Eye (tissue), 1 donor: ENCODE results near the gene OR10A3.

Source experiments
- DNase-seq: peaks from one replicate; pipeline ENCODE4 v3.0.0-alpha.2; 2015

Gene OR10A3

DNA sequence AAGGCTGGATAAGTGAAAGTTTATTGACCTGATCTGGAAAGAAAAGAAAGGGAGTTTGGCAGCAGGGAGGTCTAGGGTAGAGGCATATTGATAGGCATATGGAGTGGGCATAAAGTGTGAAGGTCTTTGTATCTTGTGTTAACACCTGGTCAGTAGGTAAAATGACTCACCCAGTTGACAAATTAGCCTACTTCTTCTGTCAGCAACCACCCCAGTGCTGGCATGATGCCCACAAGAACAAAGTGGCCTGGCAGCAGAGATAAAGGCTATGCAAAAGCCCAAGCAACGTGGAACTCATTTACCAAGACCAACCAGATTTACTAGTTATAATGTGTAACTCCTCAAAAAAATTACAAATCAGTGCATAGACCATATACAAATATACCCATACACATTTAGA, 4.9 kb downstream of the OR10A3 start:
- no peak for DNase-seq

DNA sequence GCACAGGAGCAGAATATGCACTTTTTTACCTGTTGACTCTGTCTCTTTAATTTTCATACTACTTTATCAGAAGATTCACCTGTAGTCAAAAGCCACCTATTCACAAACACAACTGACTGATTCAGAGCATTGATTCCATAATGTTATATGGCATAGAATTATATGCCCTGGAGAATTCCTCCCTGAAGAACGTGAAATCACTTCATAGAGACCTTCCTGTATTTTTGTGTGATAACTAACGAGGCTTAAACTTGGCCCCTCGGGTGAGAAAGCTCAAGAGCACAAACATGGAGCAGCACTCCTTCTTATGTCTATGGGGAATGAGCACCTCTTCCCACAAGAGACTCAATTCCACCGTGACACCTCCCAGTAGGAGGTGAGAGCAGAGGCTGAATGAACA, 10.3 kb downstream of the OR10A3 start, which contains the start of gene OR10A6:
Gene OR10A6, minus strand, starts transcription at position 101 of the 400 bp plus-strand sequence. CDS start 2,606 bp downstream, outside the sequence.
- no peak for DNase-seq

DNA sequence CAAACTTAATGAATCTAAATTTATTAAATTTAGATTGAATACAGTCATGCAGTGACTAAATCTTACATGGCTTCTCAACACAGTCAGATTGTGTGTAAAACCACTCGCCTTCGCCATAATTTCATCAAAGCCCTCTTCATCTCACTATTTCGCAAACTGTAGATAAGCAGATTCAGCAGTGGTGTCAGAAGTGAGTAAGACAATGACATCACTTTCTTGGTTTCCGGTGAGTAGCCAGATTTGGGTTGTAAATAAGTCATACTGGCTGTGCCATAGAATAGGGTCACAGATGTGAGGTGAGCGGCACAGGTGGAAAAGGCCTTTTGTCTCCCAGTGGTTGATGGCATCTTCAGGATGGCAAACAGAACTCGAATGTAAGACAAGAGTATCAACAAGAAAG, 13.9 kb downstream of the OR10A3 start:
- DNase-seq: no peak

DNA sequence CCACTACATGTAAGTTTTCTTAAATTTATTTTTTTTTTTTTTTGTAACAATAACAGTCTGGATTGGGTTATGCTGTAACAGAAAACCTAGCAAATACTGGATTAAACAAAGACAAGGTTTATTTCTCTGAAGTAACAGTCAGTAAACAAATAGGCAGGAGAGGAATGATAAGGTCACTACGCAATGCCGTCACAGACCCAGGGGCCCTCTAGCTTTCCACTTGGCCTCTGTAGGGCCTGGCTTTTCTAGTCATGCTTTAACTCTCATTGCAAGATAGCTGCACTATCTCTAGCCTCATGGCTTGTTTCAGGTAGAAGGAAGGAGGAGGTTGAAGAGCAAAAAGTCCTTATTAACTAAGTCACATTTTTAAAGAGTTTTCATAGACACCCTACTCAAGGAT, 17.0 kb downstream of the OR10A3 start:
- no peak for DNase-seq

DNA sequence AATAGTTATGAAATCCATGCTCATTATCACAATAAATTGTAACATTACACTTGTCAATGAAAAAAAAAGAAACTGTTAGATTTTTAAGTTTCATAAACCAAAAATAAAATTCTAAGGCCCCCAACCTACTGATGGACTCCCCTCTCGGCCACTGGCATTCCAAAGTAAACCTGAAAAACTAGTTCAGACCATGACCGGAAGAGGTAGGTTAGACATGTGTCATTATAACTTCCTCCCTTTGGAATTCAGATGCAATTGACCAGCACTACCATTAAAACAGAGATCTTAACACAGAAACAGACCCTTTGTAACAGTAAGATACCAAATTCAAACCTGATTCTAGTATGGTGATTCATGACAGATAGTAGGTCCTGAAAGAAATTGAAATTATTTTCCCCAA, 23.4 kb downstream of the OR10A3 start:
- DNase-seq: no peak

DNA sequence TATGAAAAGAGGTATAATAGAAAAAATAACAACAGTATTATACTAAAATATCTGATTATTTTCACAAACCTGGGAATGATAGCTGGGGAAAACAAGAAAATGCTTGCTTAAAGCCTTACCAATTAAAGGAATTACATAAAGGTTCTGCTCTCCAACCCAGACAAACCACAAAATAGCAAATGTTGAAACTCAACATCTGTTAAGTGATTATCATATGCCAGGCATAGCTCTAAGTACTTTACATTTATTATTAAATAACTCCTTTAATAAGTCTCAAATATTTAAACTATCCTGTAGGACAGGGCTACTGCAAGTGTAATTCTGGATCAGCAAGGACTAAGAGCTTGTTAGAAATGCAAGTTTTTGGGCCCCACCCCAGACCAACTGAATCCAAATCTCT, 30.5 kb downstream of the OR10A3 start:
- no peak for DNase-seq

DNA sequence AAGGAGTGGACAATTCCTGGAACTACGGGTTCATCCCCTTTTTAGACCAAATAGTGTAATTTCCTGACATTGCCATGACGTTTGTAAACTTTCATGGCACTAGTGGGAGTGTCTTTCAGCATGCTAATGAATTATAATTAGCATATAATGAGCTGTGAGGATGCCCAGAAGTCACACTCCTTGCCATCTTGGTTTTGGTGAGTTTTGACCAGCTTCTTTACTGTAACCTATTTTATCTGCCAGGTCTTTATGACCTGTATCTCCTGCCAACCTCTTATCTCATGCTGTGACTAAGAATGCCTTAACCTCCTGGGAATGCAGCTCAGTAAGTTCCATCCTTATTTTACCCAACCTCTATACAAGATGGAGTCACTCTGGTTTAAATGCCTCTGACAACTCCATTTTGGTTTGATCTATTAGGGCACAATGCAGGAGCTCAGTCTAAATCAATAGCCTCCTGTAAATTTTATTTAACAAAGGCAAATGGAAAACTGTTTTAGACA, 31.2 kb downstream of the OR10A3 start:
- DNase-seq: no peak

DNA sequence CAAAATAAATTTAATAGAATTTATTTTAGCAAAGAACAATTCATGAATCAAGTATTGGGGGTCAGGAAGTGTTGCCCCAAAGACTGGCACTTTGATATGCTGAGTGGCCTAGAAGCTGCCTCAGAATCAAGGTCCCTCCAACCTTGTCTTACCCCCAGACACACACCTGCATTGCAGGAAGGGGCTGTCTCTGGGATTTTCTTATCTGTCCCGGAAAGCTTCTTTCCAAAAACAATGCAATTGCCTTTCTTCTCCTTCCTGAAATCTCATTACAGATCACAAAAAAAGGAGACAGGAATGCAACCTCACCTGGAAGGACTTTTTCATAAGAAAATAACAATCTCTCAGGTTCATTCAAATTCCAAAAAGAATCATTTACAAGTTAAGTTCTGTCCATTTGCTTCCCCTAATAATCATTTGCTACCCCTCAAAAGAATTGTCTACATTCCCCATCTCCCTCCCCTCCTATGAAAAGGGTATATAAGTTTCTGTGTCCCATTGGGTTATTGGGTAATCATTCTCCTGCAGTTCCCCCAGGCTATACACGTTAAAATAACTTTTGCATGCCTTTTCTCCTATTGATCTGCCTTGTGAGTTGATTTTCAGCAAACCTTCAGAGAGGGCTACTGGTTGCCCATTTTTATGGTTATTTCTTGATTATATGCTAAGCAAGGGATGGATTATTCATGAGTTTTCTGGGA, 31.8 kb downstream of the OR10A3 start:
- DNase-seq: no peak

DNA sequence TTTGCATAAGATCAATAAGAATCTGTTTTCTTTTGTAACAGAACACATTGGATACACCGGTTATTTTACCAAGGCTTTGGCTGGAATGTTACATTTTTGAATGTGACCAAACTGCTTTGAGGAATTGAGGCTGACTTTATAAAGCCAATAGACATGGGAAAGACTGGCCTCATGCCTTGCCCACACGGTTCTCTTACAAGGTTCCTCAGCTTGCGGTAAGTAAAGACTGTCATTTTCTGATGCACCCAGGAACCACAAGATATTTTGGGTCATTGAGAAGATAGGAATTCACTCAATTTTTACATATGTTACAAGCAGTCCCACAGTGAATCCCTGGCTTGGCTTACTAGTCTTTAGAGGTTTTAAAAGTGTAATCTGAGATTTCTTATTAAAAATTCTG, 34.4 kb downstream of the OR10A3 start:
- no peak for DNase-seq

DNA sequence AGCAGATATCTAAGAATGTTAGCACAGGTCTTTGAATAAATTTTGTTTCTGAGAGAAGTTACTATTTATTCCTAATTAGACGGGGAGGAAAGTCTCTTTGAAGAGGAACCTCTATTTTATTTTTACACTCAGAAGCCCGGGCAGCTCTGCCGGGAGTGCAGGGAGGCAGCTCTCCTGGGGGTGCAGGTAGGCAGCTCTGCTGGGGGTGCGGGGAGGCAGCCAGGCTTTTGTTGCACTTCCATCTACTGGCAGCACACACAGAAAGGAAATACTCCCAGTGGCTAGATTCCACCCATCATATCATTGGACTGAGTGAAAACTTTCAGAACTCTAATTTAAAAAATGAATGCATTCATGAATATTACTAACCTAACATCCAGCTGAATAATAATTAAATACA, 35.0 kb downstream of the OR10A3 start:
- DNase-seq: no peak

DNA sequence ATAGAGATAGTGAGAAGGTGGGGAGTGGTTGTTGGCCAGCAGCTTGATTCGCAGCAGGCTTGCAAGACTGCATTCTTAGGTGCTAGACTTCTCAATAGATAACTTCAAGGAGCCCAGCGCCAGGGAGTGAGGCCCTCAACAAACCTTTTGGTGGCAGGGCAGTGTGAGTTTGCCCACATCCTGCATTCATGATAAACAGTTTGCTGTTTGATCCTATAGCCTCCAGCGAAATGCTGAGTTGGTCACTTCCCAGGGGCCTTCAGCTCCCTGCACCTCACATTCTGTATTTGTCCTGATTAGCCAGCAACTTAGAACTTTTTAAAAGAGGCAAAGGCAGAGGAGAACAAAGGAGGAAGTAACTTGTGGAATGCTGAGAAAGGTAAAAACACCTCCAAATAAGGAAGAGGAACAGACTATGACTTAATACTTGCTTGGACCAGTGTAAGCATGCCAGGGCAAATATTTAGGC, 35.5 kb downstream of the OR10A3 start:
- no peak for DNase-seq

DNA sequence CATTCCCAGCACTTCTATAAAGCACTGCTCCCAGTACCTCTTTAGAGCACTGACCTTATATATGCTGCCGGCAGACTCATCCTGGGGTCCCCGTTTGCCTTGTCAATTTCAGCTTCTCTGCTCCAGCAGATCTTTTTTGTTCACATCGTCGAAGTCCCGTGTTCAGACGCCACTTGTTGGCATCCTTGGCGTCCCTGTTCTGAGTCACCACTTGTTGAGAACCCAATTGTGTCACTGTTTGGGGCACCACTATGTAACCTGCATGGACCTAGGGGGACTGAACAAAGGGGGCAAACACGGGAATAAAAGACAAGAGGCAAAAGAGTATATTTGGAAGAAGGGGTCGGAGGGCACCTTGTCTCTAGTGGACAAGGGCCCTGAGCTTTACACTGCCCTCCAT, 36.0 kb downstream of the OR10A3 start:
- no peak for DNase-seq

DNA sequence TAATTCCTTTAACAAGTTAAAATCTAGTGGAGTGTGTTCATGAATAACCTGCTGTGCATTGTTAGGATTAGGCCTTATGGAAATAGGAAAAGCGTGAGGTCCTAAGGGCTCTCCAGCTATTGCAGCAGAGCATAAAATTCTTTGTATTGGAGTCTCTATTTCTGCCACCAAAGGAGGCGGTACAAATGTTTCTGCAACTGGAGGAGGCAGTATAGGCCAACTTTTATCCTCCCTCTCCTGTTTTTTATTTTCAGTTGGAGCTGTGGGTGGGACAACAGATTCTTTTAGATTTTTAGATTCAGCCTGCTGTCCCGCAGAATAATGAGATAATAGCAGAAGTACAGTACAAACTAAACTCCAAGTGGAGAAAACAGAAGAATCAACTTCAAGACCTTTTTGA, 36.6 kb downstream of the OR10A3 start:
- DNase-seq: peak; percentile 38

DNA sequence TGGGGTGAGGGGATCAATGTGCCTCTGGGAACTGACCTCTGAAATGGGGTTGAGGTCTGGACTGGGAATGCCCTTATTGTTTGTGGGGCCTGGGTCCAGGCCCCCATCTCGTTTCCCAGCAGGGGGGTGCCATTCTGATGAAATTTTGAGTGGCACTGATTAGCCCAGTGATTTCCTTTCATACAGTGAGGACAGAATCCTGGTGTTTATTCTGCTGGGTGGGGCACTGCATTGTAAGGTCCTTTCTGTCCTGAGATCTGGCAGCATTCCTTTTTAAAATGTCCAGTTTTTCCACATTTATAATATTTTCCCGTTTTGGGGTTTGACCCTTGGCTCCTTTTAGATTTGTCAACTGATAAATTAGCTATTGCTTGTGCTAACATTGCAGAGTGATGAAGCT, 37.6 kb downstream of the OR10A3 start:
- DNase-seq: no peak

DNA sequence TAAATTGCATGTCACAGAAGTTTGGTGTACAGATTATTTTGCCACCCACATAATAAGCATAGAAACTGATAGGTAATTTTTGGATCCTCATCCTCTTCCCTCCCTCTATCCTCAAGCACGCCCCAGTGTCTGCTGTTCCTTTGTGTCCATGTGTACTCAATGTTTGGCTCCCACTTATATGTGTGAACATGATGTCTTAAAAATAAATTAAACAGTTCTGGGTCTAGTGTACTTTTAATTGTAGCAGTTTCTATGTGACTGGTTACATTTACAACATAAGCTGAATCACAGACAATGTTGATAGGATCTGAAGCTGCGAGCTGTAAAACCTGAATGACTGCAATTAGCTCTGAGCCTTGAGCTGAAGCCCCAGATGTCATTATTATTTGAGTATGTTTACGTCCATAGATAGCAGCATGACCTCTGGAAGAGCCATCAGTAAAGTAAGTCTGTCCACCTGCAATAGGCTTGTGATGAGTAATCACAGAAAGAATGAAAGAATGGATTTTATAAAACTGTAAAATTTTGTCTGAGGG, 40.1 kb downstream of the OR10A3 start:
- no peak for DNase-seq

DNA sequence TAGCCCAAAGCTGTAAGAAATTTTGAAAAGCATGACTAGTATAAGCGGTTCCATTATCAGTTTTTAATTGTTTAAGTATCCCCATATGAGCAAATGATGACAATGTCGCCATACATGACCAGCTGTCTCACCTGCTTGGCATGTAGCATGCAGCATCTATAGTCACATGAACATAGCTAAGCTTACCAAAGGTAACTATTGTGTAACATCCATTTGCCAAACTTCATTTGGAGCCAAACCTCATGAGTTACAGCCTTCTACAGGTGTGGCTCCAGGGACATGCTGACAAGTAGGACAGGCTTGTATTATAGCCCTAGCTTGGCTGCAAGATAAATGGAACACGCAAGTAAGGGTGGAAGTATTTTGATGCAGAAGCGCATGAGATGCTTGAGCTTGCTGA, 40.8 kb downstream of the OR10A3 start:
- no peak for DNase-seq

DNA sequence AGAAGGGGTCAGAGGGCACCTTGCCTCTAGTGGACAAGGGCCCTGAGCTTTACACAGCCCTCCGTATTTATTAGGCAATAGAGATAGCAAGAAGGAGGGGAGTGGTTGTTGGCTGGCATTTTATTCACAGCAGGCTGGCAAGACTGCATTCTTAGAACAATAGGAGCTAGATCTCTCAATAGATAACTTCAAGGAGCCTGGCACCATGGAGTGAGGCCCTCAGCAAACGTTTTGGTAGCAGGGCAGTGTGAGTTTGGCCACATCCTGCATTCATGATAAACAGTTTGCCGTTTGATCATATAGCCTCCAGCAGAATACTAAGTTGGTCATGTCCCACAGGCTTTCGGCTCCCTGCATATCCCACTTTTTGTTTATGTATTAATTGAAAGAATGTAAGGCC, 42.1 kb downstream of the OR10A3 start:
- no peak for DNase-seq

DNA sequence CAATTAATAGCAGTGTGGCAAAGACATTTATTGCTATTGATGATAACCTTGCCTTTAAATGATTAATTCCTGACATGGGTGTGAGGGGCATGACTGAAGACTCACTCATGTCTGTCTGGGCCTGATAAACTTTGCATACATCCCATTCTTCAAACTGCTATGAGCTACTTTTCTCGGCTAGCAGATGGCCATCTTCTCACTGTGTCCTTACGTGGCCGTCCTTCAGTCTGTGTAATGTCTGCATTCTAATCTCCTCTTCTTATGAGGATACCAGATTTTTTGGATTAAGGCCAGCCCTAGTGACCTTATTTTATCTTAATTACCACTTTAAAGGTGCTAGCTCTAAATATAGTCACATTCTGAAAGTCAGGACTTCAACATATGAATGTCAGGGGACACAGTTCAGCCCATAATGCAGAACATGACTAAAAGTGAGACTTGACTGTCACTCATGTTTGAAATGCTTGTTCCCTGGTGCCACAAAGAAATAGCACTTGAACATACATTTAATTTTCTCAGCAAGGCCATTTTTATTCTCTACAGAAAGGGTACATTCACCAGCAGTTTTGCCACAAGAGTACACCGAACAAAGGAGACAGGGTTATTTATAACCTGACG, 42.7 kb downstream of the OR10A3 start:
- no peak for DNase-seq

DNA sequence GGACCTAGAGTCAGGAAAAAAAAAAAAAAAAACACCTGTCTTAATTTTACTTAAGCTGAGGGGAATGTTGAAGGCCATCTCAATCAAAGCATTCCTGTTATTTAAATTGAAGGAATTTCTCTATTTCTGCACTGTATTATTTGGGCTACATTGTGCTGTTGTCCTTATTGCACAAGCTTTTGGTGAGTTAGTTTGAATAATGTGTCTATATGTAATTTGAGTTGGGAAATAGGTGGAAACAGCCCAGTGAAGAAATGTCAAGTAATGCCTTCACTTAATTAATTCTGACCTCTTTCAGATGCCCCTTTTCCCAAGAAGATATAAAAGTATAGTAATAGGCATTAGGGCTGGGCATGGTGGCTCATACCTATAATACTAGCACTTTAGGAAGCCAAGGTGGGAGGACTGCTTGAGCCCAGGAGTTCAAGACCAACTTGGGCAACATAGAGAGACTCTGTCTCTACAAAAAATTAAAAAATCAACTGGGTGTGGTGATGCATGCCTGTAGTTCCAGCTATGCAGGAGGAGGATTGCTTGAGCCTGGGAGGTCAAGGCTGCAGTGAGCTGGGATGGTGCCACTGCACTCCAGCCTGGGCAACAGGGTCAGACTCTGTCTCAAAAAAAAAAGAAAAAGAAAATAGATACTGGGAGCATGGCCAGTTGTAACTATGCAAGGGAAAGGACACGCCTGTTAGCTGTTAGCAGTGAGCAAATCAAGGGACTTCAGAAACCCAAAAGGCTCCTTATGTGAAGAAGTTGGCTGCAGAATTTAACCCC, 45.3 kb downstream of the OR10A3 start:
- no peak for DNase-seq

DNA sequence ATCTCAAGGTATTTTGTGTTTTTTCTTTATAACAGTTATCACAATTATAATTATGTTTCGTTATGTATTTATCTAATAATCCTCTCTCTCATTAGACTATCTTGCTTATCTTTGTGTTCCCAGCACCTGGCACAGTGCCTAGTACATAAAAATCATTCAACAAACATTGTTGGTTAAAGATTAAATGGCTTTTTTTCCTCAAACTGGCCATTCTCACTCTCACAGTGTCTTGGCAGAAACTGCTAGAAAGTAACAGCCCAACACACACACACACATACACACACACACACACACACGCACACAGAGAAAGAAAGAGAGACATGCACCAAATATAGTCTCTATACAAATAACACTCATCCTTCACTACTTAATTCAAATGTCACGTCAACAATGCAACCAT, 47.3 kb downstream of the OR10A3 start:
- no peak for DNase-seq

DNA sequence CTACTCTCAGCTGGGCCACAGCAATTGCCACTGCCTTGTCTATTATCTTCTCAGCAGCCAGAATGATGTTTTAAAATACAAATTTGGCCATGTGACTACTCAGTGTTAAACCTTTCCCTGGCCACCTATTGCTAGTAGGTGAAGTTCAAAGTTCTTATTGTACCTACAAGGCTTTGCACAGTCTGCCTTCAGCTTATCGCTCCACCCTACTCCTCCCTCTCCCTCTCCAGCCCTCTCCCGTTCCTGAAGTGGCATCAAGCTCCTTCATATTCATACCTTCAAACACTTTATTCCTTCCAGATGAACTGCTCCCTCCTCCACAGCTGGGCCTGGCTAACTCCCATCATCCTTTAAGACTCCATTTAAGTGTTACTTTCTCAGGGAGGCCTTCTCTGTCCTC, 47.7 kb downstream of the OR10A3 start:
- no peak for DNase-seq

DNA sequence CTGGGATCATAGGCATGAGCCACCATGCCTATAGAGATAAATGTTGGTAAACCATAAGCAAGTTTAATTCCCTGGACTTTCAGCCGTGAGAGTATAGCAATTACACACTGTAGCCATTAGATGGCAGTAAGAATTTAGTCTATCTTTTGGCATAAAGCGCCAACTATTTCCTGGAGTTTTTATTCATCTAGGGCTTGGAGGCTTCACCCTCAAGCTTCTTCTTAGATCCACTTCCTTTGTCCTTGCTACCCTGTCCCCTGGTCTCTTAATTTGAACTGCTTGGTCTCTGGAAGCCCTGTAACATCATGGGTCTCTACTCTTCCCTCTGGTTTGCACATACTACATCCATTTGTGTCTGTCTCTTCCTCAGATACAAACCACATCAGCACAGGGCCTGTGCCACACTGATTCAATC, 48.7 kb downstream of the OR10A3 start:
- peak; percentile 79 for DNase-seq

DNA sequence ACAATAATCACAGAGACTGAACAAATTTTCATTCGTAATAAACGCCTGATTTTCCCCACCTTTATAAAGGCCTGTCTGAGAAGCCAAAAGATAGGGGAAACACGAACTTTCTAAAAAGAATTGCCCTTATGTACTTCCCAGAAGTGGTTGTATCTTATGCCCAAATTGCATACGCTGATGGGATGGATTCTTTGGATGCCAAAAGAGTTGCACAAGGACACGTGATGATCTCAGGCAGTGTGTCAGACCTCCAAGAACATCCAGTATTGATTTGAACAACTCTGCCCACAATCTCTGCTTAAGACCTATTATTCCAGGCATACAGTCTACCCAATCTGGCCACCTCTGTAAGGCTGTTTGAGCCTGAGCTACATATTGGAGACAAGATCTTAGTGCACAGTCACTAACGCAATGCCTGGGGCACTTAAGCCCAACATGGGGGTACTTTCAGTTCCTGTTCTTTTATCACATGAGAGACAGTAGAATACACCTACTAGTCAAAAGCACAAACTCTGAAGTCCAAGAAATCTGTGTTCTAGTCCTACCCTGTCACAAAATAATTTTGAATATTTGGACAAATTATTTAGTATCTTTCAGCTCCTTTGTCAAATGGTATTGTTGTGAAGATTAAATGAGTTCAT, 49.3 kb downstream of the OR10A3 start:
- DNase-seq: peak; percentile 16
